SK-N-MC (cell line): Measurements from ENCODE around the gene ACKR2.

ENCODE experiments used
- DNase-seq: peaks from one replicate; pipeline ENCODE4 v3.0.0-alpha.2; 2011; ENCODE audit warnings: low read depth, low spot score
- H3K27ac ChIP-seq: fragments of 200-600 bp; sonication (generic); 2 replicates; pipeline ENCODE4 v1.5.1; 2016; ENCODE audit warnings: mixed run types
- H3K36me3 ChIP-seq: fragments of 200-600 bp; sonication (generic); 2 replicates; pipeline ENCODE4 v1.6.1; 2017; ENCODE audit warnings: antibody characterized with exemption, low read length, mixed read lengths; ENCODE audit not compliant: insufficient read depth
- H3K4me3 ChIP-seq: fragments of 200-600 bp; sonication (generic); 2 replicates; pipeline ENCODE4 v1.5.1; 2016
- H3K9ac ChIP-seq: fragments of 200-600 bp; sonication (generic); 2 replicates; pipeline ENCODE4 v1.8.0; 2017; ENCODE audit warnings: mixed run types, mixed read lengths; ENCODE audit not compliant: insufficient read length
- H3K9me3 ChIP-seq: fragments of 200-600 bp; sonication (generic); 2 replicates; pipeline ENCODE4 v1.6.1; 2017; ENCODE audit warnings: low read depth, mild to moderate bottlenecking, antibody characterized with exemption, low read length, moderate library complexity, mixed read lengths
- EZH2 ChIP-seq: fragments of 200-600 bp; sonication (generic); IDR thresholded peaks from one replicate; pipeline ENCODE4 v1.6.1; 2017; ENCODE audit warnings: antibody characterized with exemption
- FOXP2 ChIP-seq: optimal IDR thresholded peaks from 2 replicates; pipeline ENCODE3; 2011; ENCODE audit warnings: mild to moderate bottlenecking, moderate library complexity; ENCODE audit not compliant: insufficient read depth; ENCODE audit errors: extremely low read length, control extremely low read depth
- POLR2AphosphoS5 ChIP-seq: IDR thresholded peaks from 2 replicates; pipeline ENCODE4 v1.6.1; 2012; ENCODE audit warnings: mild to moderate bottlenecking, low read depth, low read length, borderline replicate concordance

The ACKR2 gene

GRCh38 chr3:42872718-42873117 lies 63.5 kb downstream of the ACKR2 start:
- Histone ChIP-seq H3K9me3 (no peaks in the 10 kb centered on the region), H3K4me3 (no peak overlapping the region)

GRCh38 chr3:42873221-42873982 lies 64.2 kb downstream of the ACKR2 start:
- DNase-seq, result no peak
- Histone ChIP-seq H3K36me3 (no peaks in the 10 kb centered on the region), H3K9me3 (no peaks in the 10 kb centered on the region), H3K9ac (no peak overlapping the region), H3K4me3 (no peak overlapping the region), H3K27ac (no peak overlapping the region)
- TF ChIP-seq EZH2 (no peak), POLR2AphosphoS5 (no peak), FOXP2 (no peak)

More at GRCh38 chr3:42872718-42873117, 63.5 kb downstream of the ACKR2 start:
- H3K9ac ChIP-seq, result no peak overlapping the region
- no peaks in the 10 kb centered on the region for H3K36me3 ChIP-seq
- TF ChIP-seq EZH2, result no peak
- no peak for TF ChIP-seq POLR2AphosphoS5
- no peak for TF ChIP-seq FOXP2
- DNase-seq, result no peak
- H3K27ac ChIP-seq, result no peak overlapping the region

GRCh38 chr3:42874749-42875148 lies 65.5 kb downstream of the ACKR2 start:
- no peak overlapping the region for H3K4me3 ChIP-seq
- TF ChIP-seq EZH2 (no peak), POLR2AphosphoS5 (no peak), FOXP2 (no peak)

GRCh38 chr3:42875325-42876151 lies 66.3 kb downstream of the ACKR2 start, which contains the start of gene CYP8B1:
Gene CYP8B1, minus strand, starts transcription at chr3:42875879. Its CDS starts 63 bp downstream, at chr3:42875816.
- no peak for TF ChIP-seq EZH2
- TF ChIP-seq POLR2AphosphoS5, result no peak
- no peak for TF ChIP-seq FOXP2

More at GRCh38 chr3:42874749-42875148, 65.5 kb downstream of the ACKR2 start:
- Histone ChIP-seq H3K36me3 (no peaks in the 10 kb centered on the region), H3K27ac (no peak overlapping the region), H3K9ac (no peak overlapping the region), H3K9me3 (no peaks in the 10 kb centered on the region)
- no peak for DNase-seq

GRCh38 chr3:42876401-42876800 lies 67.2 kb downstream of the ACKR2 start:
- Histone ChIP-seq H3K4me3 (no peak overlapping the region), H3K36me3 (no peaks in the 10 kb centered on the region), H3K27ac (no peak overlapping the region), H3K9me3 (no peaks in the 10 kb centered on the region), H3K9ac (no peak overlapping the region)
- DNase-seq, result no peak
- no peak for TF ChIP-seq FOXP2

More at GRCh38 chr3:42875325-42876151, 66.3 kb downstream of the ACKR2 start, which contains the start of gene CYP8B1:
- H3K9me3 ChIP-seq, result no peaks in the 10 kb centered on the region
- H3K27ac ChIP-seq, result no peak within 1 kb of the TSS
- H3K4me3 ChIP-seq, result no peak within 1 kb of the TSS
- no peak within 1 kb of the TSS for H3K9ac ChIP-seq
- no peak for DNase-seq
- no peaks in the 10 kb centered on the region for H3K36me3 ChIP-seq

GRCh38 chr3:42876940-42877720 lies 67.9 kb downstream of the ACKR2 start:
- Histone ChIP-seq H3K27ac (no peak overlapping the region), H3K4me3 (no peak overlapping the region), H3K9me3 (no peaks in the 10 kb centered on the region), H3K9ac (no peak overlapping the region), H3K36me3 (no peaks in the 10 kb centered on the region)
- DNase-seq, result no peak
- TF ChIP-seq EZH2 (no peak), POLR2AphosphoS5 (no peak), FOXP2 (no peak)

- DNase-seq, result no peak
- no peak overlapping the region for H3K4me3 ChIP-seq
- no peak overlapping the region for H3K9ac ChIP-seq
- H3K36me3 ChIP-seq, result no peaks in the 10 kb centered on the region
- no peaks in the 10 kb centered on the region for H3K9me3 ChIP-seq
- no peak for TF ChIP-seq POLR2AphosphoS5
- TF ChIP-seq EZH2, result no peak
- TF ChIP-seq FOXP2, result no peak
- no peak overlapping the region for H3K27ac ChIP-seq
These were observed 68.6 kb downstream of the ACKR2 start for GRCh38 chr3:42877881-42878280.

- H3K9ac ChIP-seq, result no peak overlapping the region
- H3K4me3 ChIP-seq, result no peak overlapping the region
- H3K36me3 ChIP-seq, result no peaks in the 10 kb centered on the region
- H3K9me3 ChIP-seq, result no peaks in the 10 kb centered on the region
- no peak for TF ChIP-seq EZH2
- no peak for TF ChIP-seq FOXP2
- TF ChIP-seq POLR2AphosphoS5, result no peak
- H3K27ac ChIP-seq, result no peak overlapping the region
- DNase-seq, result no peak
These were observed 70.9 kb downstream of the ACKR2 start for GRCh38 chr3:42880183-42880582.
